Measurements from ENCODE around the gene CLEC9A. TPM values are rescaled to one million over a fixed set of nuclear protein-coding genes. Genes with fewer than 3 reads are reported as not detected.

CLEC9A gene
- total and polyA plus RNA-seq, 2 of the 8 experiments (the other 6 are each of a cell fraction or from before 2014, with no cell fraction given), result not detected

- TF ChIP-seq, protein P1, sequence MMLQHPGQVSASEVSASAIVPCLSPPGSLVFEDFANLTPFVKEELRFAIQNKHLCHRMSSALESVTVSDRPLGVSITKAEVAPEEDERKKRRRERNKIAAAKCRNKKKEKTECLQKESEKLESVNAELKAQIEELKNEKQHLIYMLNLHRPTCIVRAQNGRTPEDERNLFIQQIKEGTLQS (IDR thresholded peaks at IDR 0.05; ENCODE audit: insufficient read depth, low read depth, low read length), result no peak
- TF ChIP-seq MAFK (IDR thresholded peaks at IDR 0.05; ENCODE audit: low read depth, low read length) (no peak), SP1 (IDR thresholded peaks at IDR 0.05; ENCODE audit: low read depth, low read length) (no peak)
These were observed 58.7 kb downstream of the CLEC9A start (continued) for GRCh38 chr12:10088955-10089900.
